WTC11 (cell line): Measurements from ENCODE around the gene CCM2. TPM values are rescaled to one million over a fixed set of nuclear protein-coding genes. Genes with fewer than 3 reads are reported as not detected.

ENCODE experiments used
- CBFB ChIP-seq: sonication (generic); formaldehyde crosslinking; IDR thresholded peaks from 2 replicates; pipeline ENCODE4 v1.8.1; 2022; ENCODE audit warnings: mild to moderate bottlenecking, low read depth, missing genetic modification reagents
- IRF2 ChIP-seq: sonication (generic); formaldehyde crosslinking; IDR thresholded peaks from 2 replicates; pipeline ENCODE4 v1.8.0; 2022; ENCODE audit warnings: low read depth, missing genetic modification reagents, borderline replicate concordance
- NR1H2 ChIP-seq: sonication (generic); formaldehyde crosslinking; IDR thresholded peaks from 2 replicates; pipeline ENCODE4 v1.9.0; 2021; ENCODE audit warnings: mild to moderate bottlenecking, moderate library complexity, missing genetic modification reagents
- ZBTB21 ChIP-seq: sonication (generic); formaldehyde crosslinking; IDR thresholded peaks from 2 replicates; pipeline ENCODE4 v1.8.1; 2023; ENCODE audit warnings: mild to moderate bottlenecking, missing genetic modification reagents, borderline replicate concordance
- ZNF263 ChIP-seq: sonication (generic); formaldehyde crosslinking; IDR thresholded peaks from 2 replicates; pipeline ENCODE4 v1.8.1; 2022; ENCODE audit warnings: low read depth, mild to moderate bottlenecking, moderate library complexity, missing genetic modification reagents
- ZNF671 ChIP-seq: fragments of 250-450 bp; sonication (Bioruptor Pico); IDR thresholded peaks from 2 replicates; pipeline ENCODE4 v1.8.0; 2021; ENCODE audit warnings: mild to moderate bottlenecking
- total RNA-seq: library from RNA; stranded (reverse); gene quantifications from 3 replicates; pipeline ENCODE4 v1.2.3, GENCODE V29; 2021
- TF ChIP-seq, protein P1 (sequence below): fragments of 250-450 bp; sonication (Bioruptor Pico); conservative IDR thresholded peaks from 2 replicates; pipeline ENCODE4 v1.9.0; 2021; ENCODE audit warnings: mild to moderate bottlenecking
- TF ChIP-seq, protein P2 (sequence below): sonication (generic); formaldehyde crosslinking; IDR thresholded peaks from 2 replicates; pipeline ENCODE4 v1.8.0; 2022; ENCODE audit warnings: mild to moderate bottlenecking, missing genetic modification reagents
- TF ChIP-seq, protein P3 (sequence below): sonication (generic); formaldehyde crosslinking; IDR thresholded peaks from 2 replicates; pipeline ENCODE4 v1.8.1; 2023; ENCODE audit warnings: mild to moderate bottlenecking, missing genetic modification reagents
- TF ChIP-seq, protein P4 (sequence below): sonication (generic); formaldehyde crosslinking; IDR thresholded peaks from 2 replicates; pipeline ENCODE4 v1.8.0; 2023; ENCODE audit warnings: missing genetic modification reagents
- TF ChIP-seq, protein P5 (sequence below): sonication (generic); formaldehyde crosslinking; IDR thresholded peaks from 2 replicates; pipeline ENCODE4 v1.8.1; 2023; ENCODE audit warnings: mild to moderate bottlenecking, moderate library complexity, missing genetic modification reagents
- TF ChIP-seq, protein P6 (sequence below): sonication (generic); formaldehyde crosslinking; IDR thresholded peaks from 2 replicates; pipeline ENCODE4 v1.8.1; 2022; ENCODE audit warnings: mild to moderate bottlenecking, moderate library complexity, missing genetic modification reagents
- TF ChIP-seq, protein P7 (sequence below): sonication (generic); formaldehyde crosslinking; IDR thresholded peaks from 2 replicates; pipeline ENCODE4 v1.8.1; 2023; ENCODE audit warnings: mild to moderate bottlenecking, missing genetic modification reagents
- TF ChIP-seq, protein P8 (sequence below): fragments of 250-450 bp; sonication (Bioruptor Pico); IDR thresholded peaks from 2 replicates; pipeline ENCODE4 v1.9.0; 2021; ENCODE audit warnings: moderate library complexity, mild to moderate bottlenecking, inconsistent platforms, borderline replicate concordance
- TF ChIP-seq, protein P9 (sequence below): fragments of 250-450 bp; sonication (Bioruptor Pico); IDR thresholded peaks from 2 replicates; pipeline ENCODE4 v1.9.0; 2021; ENCODE audit warnings: mild to moderate bottlenecking
- TF ChIP-seq, protein P10 (sequence below): sonication (generic); formaldehyde crosslinking; IDR thresholded peaks from 2 replicates; pipeline ENCODE4 v1.8.0; 2022; ENCODE audit warnings: missing genetic modification reagents

The CCM2 gene
- total RNA-seq, 1 experiment from 2014 or later: 32.7 TPM

DNA sequence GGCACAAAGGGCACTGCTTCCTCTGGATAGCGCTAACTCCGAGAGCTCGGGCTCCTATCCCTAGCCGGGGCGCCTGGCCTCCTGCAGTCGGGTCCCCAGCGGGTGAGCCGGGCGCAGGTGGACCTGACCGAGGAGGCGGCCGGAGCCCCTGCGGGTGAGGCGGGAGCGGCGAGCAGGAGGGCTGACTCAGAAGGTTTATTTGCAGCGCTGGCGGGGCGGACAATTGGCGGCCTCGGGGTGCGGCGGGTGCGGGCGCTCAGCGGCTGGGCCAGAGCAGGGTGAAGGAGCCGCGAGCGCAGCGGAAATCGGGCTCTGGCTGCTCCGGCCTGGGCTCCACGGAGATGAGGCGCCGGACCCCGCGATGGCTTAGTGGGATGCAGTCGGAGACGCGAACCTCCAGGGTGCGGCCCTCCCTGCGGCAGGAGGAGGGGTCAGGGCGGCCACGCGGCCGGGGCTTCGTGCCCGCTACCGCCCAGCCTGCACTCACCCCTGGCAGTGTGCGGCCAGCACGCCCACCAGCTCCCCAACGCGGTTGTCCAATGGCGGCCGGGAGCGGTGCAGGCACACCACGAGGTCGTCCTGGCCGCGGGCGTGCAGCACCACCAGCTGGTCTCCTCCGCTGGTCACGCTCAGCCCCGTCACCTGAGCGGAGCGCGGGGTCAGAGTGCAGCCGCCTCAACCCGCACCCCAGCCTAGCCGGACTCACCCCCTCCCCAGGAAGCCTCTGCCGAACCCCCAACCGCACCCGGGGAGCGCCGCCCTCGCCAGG is 37.3 kb upstream of the CCM2 start (continued):
- TF ChIP-seq, protein P1, sequence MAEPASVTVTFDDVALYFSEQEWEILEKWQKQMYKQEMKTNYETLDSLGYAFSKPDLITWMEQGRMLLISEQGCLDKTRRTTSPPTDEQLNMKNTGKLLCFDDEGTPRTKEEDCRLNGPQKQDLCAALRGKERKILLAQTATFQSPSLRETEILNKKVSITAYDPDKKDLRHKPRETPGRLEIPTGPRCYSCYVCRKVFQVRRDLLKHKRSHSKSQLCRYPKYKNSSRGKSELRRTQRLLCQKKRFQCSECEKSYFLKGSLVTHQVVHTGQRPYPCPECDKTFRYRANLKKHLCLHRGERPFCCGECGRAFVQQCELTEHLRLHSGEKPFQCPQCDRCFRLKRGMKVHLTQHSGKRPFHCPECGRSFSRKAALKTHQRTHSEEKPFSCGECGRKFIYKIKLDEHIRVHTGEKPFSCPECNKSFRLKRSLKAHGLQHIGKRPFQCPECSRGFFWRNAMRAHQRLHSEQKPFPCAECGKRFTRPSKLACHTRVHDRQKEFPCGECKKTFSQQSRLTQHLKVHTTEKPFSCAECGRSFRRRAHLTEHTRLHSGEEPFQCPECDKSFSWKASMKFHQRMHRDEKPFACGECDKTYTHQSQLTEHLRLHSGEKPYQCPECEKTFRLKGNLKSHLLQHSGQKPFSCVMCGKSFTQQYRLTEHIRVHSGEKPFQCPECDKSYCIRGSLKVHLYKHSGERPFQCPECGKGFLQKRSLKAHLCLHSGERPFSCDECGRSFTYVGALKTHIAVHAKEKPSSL: no peak
- TF ChIP-seq ZBTB21 (CRISPR knock-in tag) (no peak; the same call in 1 of the 2 replicates), NR1H2 (CRISPR knock-in tag) (peak; percentile 54; the same call in 1 of the 2 replicates), IRF2 (CRISPR knock-in tag) (no peak), CBFB (peak; percentile 67; the same call in 1 of the 2 replicates), ZNF671 (CRISPR knock-in tag) (no peak), ZNF263 (no peak)
- TF ChIP-seq, protein P2, sequence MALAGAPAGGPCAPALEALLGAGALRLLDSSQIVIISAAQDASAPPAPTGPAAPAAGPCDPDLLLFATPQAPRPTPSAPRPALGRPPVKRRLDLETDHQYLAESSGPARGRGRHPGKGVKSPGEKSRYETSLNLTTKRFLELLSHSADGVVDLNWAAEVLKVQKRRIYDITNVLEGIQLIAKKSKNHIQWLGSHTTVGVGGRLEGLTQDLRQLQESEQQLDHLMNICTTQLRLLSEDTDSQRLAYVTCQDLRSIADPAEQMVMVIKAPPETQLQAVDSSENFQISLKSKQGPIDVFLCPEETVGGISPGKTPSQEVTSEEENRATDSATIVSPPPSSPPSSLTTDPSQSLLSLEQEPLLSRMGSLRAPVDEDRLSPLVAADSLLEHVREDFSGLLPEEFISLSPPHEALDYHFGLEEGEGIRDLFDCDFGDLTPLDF (CRISPR knock-in tag): peak; percentile 83; the same call in 1 of the 2 replicates
- TF ChIP-seq, protein P3, sequence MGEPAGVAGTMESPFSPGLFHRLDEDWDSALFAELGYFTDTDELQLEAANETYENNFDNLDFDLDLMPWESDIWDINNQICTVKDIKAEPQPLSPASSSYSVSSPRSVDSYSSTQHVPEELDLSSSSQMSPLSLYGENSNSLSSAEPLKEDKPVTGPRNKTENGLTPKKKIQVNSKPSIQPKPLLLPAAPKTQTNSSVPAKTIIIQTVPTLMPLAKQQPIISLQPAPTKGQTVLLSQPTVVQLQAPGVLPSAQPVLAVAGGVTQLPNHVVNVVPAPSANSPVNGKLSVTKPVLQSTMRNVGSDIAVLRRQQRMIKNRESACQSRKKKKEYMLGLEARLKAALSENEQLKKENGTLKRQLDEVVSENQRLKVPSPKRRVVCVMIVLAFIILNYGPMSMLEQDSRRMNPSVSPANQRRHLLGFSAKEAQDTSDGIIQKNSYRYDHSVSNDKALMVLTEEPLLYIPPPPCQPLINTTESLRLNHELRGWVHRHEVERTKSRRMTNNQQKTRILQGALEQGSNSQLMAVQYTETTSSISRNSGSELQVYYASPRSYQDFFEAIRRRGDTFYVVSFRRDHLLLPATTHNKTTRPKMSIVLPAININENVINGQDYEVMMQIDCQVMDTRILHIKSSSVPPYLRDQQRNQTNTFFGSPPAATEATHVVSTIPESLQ (CRISPR knock-in tag): no peak
- TF ChIP-seq, protein P4, sequence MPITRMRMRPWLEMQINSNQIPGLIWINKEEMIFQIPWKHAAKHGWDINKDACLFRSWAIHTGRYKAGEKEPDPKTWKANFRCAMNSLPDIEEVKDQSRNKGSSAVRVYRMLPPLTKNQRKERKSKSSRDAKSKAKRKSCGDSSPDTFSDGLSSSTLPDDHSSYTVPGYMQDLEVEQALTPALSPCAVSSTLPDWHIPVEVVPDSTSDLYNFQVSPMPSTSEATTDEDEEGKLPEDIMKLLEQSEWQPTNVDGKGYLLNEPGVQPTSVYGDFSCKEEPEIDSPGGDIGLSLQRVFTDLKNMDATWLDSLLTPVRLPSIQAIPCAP: peak; percentile 86
- TF ChIP-seq, protein P5, sequence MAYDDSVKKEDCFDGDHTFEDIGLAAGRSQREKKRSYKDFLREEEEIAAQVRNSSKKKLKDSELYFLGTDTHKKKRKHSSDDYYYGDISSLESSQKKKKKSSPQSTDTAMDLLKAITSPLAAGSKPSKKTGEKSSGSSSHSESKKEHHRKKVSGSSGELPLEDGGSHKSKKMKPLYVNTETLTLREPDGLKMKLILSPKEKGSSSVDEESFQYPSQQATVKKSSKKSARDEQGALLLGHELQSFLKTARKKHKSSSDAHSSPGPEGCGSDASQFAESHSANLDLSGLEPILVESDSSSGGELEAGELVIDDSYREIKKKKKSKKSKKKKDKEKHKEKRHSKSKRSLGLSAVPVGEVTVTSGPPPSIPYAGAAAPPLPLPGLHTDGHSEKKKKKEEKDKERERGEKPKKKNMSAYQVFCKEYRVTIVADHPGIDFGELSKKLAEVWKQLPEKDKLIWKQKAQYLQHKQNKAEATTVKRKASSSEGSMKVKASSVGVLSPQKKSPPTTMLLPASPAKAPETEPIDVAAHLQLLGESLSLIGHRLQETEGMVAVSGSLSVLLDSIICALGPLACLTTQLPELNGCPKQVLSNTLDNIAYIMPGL (CRISPR knock-in tag): no peak
- TF ChIP-seq, protein P6, sequence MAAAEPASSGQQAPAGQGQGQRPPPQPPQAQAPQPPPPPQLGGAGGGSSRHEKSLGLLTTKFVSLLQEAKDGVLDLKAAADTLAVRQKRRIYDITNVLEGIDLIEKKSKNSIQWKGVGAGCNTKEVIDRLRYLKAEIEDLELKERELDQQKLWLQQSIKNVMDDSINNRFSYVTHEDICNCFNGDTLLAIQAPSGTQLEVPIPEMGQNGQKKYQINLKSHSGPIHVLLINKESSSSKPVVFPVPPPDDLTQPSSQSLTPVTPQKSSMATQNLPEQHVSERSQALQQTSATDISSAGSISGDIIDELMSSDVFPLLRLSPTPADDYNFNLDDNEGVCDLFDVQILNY (CRISPR knock-in tag): no peak; the same call in 1 of the 2 replicates
- TF ChIP-seq, protein P7, sequence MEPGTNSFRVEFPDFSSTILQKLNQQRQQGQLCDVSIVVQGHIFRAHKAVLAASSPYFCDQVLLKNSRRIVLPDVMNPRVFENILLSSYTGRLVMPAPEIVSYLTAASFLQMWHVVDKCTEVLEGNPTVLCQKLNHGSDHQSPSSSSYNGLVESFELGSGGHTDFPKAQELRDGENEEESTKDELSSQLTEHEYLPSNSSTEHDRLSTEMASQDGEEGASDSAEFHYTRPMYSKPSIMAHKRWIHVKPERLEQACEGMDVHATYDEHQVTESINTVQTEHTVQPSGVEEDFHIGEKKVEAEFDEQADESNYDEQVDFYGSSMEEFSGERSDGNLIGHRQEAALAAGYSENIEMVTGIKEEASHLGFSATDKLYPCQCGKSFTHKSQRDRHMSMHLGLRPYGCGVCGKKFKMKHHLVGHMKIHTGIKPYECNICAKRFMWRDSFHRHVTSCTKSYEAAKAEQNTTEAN (CRISPR knock-in tag): peak; percentile 57; the same call in 1 of the 2 replicates
- TF ChIP-seq, protein P8, sequence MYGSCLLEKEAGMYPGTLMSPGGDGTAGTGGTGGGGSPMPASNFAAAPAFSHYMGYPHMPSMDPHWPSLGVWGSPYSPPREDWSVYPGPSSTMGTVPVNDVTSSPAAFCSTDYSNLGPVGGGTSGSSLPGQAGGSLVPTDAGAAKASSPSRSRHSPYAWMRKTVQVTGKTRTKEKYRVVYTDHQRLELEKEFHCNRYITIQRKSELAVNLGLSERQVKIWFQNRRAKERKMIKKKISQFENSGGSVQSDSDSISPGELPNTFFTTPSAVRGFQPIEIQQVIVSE: no peak
- TF ChIP-seq, protein P9, sequence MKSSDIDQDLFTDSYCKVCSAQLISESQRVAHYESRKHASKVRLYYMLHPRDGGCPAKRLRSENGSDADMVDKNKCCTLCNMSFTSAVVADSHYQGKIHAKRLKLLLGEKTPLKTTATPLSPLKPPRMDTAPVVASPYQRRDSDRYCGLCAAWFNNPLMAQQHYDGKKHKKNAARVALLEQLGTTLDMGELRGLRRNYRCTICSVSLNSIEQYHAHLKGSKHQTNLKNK (CRISPR knock-in tag): no peak
- TF ChIP-seq, protein P10, sequence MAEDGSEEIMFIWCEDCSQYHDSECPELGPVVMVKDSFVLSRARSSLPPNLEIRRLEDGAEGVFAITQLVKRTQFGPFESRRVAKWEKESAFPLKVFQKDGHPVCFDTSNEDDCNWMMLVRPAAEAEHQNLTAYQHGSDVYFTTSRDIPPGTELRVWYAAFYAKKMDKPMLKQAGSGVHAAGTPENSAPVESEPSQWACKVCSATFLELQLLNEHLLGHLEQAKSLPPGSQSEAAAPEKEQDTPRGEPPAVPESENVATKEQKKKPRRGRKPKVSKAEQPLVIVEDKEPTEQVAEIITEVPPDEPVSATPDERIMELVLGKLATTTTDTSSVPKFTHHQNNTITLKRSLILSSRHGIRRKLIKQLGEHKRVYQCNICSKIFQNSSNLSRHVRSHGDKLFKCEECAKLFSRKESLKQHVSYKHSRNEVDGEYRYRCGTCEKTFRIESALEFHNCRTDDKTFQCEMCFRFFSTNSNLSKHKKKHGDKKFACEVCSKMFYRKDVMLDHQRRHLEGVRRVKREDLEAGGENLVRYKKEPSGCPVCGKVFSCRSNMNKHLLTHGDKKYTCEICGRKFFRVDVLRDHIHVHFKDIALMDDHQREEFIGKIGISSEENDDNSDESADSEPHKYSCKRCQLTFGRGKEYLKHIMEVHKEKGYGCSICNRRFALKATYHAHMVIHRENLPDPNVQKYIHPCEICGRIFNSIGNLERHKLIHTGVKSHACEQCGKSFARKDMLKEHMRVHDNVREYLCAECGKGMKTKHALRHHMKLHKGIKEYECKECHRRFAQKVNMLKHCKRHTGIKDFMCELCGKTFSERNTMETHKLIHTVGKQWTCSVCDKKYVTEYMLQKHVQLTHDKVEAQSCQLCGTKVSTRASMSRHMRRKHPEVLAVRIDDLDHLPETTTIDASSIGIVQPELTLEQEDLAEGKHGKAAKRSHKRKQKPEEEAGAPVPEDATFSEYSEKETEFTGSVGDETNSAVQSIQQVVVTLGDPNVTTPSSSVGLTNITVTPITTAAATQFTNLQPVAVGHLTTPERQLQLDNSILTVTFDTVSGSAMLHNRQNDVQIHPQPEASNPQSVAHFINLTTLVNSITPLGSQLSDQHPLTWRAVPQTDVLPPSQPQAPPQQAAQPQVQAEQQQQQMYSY (CRISPR knock-in tag): peak; percentile 64; the same call in 1 of the 2 replicates
